NCI-H128 (cell line): ENCODE results near the gene CNNM1.
A peak's percentile ranks its signal among the peaks of the same experiment; 100 is the strongest.

Experiments
- DNase-seq: peaks from one replicate; lab custom pipeline; 2025; ENCODE audit not compliant: unreplicated experiment; lab: John Stamatoyannopoulos, UW

The CNNM1 gene

DNA sequence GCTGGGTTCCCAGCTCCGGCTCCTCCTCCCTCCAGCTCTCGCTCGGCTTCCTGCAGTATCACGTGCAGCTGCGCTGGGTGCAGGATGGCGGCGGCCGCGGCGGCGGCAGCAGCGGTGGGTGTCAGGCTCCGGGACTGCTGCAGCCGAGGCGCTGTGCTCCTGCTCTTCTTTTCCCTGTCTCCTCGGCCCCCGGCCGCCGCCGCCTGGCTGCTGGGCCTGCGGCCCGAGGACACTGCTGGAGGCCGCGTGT is at the start of gene CNNM1:
CNNM1 (plus strand) TSS at position 53 of the 250 bp plus-strand sequence; CDS start at position 85, 32 bp downstream.
- peak; percentile 2 for DNase-seq

DNA sequence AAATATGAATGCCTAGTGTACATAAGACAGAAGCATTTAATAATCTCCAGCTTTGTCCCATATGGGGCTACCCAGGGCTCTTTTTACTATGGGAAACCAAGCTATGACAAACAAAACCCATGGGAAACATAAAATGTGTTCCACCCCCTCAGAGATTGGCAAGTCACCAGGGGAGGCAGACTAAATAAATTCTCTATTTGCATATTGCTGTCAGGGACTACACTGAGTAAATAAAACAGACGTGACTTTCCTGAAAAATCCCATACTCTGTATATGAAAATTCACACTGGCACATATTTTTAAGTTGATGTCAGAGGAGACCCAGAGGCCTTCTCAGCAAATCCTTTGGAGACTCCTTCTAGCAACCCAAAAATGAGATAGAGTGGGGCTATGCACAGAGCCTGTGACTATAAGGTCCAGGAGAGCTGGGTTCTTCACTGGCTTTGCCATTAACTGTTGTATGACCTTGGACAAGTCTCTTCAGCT is 49.5 kb upstream of the CNNM1 start:
- DNase-seq = no peak

DNA sequence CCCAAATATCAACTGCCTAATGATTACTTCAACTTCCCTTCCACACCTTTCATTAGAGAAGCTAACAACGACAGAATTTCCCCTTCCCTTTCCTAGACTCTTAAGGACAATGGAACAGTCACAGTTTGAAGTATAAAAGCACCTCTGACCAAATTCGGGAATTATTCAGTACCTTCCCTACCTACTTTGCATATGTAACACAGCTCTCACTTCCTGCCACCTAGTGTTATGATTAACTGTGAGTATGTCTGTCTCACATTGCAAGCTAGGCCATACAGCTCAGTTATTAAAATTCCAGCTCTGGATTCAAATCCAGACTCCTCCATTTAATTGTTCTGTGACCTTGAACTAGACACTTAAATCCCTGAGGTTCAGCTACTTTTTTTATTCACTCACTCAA is 48.7 kb upstream of the CNNM1 start:
- DNase-seq = no peak

DNA sequence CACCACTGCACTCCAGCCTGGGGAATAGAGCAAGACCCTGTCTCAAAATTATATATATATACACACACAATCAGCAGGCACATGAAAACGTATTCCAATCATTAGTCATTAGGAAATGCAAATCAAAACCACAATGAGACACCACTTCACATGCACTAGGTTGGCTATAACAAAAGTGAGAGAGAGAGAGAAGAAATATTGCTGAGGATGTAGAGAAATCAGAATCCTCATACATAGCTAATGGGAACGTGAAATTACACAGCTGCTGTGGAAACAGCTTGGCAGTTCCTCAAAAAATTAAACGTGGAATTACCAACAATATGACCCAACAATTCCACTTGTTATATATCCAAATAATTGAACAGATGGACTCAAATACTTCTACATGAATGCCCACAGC is 43.3 kb upstream of the CNNM1 start:
- no peak for DNase-seq

DNA sequence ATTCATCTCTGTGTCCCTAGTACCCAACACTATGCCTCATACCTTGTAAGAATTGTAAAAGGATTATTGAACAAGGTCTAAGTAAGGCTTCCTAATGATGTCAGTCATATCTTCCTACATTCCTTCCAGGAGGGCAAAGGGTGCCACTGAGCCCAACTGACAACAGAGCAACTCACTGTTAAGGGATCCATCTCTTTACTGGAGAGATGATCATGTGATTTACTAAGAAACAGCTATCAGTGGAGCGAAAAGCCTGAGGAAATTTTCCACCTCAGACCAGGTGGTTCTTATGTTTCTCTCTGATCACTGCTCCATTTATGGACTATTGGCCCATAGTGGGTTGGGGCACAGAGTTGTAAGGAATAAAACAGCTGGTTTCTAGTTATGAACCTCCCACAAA is 38.9 kb upstream of the CNNM1 start:
- DNase-seq = no peak

DNA sequence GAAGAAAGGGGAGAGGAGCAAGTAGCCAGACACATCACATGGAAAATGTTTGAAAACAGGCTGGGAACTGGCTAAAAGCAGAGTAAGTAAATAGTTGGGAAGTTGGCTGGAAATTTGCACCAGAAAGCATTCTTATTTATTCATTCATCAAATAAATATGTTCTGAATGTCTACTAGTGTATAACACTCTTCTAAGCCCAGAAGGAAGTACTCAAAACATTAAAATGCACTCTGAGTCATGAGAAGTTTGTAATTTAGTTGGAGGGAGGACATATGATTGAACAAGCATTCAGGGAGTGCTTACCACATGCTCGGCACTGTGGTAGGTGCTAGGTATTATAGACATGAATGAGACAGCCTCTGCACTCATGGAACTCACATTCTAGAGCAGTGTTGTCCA is 37.0 kb upstream of the CNNM1 start:
- no peak for DNase-seq

DNA sequence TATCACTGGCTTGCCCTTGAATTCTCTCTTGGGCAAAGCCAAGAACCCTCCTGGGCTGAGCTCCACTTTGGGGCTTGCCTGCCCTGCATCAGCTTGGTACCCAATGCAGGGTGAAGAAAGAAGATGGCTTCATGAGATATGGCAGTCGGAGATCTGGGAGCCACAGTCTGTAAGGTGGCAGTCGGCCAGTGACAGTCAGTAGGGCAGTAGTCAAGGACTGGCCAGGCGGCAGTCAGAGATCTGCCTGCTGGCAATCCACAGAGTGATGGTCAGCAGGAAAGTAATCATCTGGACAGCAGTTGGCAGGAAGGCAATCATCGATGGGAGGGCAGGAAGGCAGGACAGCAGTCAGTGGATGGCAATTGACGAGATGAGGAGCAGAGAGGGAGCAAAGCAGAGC is 32.6 kb upstream of the CNNM1 start:
- DNase-seq = no peak

DNA sequence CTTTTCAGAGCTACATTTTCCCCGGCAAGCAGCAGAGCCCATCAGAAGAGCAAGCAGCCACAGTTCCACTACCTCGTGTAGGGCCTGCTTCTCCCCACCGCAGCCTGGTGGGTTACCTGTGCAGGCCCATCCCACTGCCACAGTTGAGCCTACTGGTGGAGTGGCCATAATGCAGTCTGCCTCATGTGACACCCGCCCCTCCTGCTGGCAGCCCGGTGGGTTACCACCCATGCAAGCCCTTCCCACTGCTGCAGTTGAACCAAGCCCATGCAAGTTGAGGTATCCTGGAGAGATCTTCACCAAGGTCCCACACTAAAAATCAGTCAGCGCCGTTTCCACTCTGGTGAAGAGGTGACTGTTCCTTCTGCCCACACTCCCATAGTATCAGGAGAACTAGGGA is 32.1 kb upstream of the CNNM1 start:
- DNase-seq = no peak

DNA sequence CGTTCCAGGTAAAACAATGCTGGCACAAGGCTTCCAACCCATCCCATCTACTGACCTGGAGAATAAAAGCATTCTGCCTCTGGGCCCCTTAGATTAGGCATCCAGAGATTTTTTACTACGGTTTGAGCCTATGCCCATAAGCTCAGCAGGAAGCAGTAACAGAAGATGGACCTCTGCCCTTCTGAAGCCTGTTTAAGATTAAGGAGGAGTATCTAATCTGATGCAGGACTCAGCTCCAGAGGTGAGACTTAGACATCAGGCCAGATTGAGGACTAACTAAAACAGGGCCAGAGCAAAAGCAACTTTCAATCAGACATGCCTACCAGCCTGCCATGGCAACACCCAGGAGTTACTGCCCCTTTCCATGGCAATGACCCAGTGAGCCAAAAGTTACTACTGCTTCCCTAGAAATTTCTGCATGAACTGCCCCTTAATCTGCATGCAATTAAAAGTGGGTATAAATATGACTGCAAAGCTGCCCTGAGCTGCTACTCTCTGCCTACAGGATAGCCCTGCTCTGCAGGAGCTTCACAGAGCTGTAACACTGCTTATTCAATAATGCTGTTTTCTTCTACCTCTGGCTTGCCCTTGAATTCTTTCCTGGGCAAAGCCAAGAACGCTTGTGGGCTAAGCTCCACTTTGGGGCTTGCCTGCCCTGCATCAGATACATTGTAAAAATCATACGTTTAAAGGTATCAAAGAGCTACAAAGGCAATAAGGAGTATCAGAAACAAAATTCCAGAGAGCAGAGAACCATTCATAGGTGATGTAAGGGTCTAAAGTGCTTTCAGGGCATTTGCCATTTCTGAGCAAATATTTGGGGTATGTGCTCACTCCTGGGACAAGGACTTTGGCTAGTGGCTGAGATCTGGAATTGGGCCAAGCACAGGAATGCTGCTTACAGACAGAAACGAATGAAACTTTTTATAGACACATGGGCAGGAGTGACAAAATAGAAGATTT is 25.0 kb upstream of the CNNM1 start:
- DNase-seq = no peak

DNA sequence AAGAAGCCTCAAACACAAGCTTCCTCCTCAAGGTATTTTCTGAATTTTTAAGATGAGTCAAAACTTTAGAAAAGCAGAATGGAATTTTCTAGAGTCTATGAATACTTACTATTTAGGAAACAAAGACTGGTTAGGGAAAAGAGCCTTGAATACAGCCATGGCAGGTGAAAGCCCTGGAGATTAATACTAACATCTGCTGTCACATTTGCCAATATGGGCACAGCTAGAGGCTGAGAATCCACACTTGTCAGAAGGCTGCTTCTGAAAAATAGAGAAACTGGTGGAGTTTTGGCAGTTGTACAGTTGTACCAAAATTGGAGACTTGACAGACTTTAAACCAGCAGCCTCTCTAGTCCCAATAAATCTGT is 24.3 kb upstream of the CNNM1 start:
- DNase-seq = no peak

DNA sequence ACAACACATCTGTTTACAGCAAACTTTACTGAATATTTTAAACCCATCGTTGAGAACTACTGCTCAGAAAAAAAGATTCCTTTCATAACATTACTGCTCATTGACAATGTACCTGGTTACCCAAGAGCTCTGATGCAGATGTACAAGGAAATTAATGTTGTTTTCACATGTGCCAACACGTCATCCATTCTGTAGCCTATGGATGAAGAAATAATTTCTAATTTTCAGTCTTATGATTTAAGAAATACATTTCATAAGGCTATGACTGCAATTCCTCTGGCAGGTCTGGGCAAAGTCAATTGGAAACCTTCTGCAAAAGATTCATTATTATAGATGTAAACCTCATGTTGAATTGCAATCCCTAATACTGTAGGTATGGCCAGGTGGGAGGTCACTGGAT is 16.7 kb upstream of the CNNM1 start:
- DNase-seq = no peak

DNA sequence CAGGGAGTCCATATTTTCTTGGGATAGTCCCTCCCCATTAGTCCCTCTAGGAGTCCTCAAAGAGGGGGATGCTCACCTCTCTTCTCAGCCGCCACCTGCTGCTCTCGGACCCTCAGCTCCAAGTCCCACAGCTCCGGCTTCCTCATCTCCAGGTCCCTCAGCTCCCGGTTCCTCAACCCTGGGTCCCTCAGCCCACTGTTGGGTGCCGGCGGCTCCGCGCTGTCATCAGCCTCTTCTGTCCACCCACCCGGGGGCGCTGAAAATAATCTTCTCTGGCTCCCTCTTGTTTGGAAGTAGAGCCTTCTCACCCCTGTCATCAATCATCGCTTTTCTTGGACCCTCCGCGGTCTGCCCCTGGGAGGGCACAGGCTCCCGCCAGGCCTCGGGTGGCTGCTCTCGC is 13.3 kb upstream of the CNNM1 start:
- no peak for DNase-seq

DNA sequence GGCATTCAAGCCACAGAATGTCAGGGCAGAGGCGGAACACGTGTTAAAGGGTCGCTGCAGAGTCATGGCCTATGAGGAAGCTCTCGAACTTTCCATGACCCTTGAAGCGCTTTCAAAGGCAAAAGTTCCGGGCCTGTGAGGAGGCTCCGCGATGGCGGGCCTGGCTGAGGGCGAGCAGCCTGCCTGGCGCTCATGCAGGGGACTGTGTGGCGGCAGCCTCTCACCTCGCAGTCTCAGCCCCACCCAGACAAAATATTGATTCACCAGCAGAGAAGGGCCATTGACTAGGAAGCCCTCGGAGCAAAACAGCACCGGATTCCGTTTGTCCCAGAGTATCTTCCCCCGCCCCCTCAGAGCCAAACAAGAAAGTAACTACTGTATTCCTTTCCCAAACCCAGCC is 12.8 kb upstream of the CNNM1 start:
- no peak for DNase-seq

DNA sequence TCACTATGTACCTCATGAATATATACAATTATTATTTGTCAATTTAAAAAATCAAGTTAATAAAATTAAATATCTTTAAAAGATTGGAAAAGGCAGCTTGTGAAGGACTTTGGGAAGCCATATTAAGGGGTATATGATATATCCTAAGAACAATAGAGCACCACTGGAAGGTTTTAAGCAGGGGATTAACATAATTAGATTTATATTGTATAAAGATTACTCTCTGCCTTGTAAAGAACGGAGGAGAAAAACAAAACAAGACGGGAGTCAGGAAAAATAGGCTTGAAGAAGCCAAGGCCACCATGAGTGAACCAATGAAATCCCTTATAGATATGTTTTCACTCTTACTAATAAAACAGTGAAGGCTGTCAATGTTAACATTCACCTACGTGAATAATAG is 11.1 kb upstream of the CNNM1 start:
- DNase-seq = no peak

DNA sequence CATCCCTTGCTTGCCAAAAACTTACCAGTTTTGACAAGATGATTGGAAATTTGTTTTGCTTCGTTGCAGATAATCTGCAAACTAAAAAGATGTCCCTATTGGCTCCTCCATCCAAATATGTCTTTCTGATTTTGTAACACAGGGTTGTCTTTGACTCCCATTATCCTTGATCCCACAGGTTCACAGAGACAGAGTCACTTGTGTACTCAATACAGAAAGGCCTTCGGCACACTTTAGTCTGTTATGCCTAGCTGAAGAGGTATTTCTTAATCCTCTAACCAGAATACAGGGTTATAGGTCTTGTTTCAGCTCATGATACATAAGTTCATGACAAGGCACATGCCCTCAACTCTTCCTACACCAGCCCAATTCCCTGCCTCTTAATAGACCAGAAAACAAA is 10.7 kb upstream of the CNNM1 start:
- DNase-seq = no peak

DNA sequence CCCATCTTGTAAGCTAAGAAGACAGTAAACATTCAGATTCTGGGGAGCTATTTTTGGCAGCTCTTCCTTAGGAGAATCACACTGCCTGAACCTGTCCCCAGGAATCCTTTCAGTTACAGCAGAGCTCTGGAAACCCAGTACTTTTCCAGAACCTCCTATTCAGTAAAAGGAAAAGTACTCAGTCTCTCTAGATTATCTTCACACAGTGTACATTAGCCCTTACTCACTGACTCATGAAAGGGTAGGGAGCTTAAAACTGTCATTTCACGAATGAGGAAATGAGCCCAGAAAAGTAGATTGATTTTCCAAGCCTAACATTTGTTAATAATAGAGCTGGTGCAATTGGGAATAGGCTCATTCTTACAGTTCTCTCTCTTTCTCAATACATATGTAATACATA is 3.9 kb upstream of the CNNM1 start:
- no peak for DNase-seq

DNA sequence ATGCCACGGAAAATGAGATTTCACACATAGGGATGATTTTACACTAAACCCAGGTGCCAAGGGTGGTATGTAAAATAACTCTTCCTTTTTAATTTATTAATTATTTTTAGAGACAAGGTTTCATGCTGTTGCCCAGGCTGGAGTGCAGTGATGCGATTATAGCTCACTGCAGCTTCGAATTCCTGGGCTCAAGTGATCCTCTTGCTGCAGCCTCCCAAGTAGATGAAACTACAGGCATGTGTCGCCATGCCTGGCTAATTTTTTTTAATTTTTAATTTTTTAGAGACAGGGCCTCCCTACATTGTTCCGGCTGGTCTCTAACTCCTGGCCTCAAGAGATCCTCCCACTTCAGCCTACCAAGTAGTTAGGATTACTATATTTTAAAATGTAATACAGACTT is 2.3 kb upstream of the CNNM1 start:
- DNase-seq = no peak

DNA sequence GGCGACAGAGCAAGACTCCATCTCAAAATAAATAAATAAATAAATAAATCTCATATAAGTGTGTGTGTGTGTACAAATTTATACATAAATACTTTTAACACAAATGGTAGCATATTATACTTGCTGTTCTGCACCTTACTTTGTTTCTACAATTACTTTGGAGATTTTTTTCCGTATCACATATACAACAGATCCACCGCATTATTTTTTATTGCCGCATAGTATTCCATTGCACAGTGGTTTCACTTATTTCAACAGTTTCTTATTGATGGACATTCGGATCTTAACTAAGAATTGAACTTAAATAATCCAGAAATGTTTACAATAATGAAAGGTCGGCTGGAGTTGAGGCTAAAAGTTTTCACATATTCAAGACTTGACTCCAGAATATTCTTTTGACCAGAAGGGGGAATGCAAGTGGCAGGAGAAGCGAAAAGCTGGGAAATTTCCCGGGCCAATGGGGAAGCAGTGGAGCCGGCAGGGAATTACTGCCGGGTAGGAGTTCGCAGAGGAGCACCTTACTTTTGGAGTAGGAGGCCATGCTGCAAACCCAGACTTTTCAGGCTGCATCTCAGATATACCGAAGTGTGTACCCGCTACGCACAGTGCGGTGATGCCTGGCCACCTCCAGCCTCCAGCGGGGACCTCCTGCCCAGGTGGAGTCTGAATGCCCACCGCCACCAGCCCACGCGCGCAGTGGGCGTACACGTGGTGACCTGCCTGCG is 415 bp upstream of the CNNM1 start:
- no peak for DNase-seq

DNA sequence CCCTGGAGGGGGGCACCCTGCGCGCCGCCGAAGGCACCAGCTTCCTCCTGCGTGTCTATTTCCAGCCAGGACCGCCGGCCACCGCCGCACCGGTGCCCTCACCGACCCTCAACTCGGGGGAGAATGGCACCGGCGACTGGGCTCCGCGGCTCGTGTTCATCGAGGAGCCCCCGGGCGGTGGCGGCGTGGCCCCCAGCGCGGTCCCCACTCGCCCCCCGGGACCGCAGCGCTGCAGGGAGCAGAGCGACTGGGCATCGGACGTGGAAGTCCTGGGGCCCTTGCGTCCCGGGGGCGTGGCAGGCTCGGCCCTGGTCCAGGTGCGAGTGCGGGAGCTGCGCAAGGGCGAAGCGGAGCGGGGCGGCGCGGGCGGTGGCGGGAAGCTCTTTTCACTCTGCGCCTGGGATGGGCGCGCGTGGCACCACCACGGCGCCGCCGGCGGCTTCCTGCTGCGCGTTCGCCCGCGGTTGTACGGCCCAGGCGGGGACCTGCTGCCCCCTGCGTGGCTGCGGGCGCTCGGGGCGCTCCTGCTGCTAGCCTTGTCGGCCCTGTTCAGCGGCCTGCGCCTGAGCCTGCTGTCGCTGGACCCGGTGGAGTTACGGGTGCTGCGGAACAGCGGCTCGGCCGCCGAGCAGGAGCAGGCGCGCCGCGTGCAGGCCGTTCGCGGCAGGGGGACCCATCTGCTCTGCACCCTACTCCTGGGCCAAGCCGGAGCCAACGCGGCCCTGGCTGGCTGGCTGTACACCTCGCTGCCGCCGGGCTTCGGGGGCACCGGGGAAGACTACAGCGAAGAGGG is 594 bp downstream of the CNNM1 start:
- no peak for DNase-seq

DNA sequence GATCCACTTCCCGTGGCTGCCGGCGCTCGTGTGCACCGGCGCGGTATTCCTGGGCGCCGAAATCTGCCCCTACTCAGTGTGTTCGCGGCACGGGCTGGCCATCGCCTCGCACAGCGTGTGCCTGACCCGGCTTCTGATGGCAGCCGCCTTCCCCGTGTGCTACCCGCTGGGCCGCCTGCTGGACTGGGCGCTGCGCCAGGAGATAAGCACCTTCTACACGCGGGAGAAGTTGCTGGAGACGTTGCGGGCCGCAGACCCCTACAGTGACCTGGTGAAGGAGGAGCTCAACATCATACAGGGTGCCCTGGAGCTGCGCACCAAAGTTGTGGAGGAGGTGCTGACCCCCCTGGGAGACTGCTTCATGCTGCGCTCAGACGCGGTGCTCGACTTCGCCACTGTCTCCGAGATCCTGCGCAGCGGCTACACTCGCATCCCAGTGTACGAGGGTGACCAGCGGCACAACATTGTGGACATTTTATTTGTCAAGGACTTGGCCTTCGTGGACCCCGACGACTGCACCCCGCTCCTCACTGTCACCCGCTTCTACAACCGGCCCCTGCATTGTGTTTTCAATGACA is 1.3 kb downstream of the CNNM1 start:
- no peak for DNase-seq

DNA sequence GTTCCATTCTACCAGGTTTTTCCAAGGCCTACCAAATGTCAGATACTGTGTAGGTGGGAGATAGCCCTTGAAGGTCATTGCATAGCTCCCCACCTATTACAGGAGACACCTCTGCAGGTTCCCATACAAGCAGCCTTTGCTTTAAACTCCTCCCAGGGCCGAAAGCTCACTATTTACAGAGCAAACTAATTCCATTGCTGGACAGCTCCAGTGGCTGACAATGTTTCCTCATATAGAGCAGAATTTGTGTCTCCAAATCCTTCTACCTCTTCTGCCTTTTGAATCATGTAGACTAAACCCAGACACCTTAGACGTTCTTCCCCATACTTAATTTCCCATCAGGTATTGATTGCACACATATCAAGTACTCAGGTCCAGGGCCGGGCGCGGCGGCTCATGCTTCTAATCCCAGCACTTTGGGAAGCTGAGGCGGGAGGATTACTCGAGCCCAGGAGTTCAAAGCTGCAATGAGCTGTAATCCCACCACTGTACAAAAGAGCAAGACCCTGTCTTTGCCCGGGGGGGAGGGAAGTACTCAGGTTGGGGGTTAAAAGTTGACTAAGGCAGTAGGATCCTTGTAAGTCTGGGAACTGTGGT is 2.1 kb downstream of the CNNM1 start:
- no peak for DNase-seq
